Endometrial microvascular endothelial cells (primary cell): Measurements from ENCODE around the gene FAU. TPM values are rescaled to one million over a fixed set of nuclear protein-coding genes. Genes with fewer than 3 reads are reported as not detected.
"Not testable (repeated sequence)": the region's sequence is repeated elsewhere in the genome, so short reads cannot be mapped to it uniquely, and the experiment has no call there.

Source experiments
- in situ Hi-C: cut with HindIII; loops from 2 replicates; pipeline ENCODE4 v1.10.0; 2017; ENCODE audit warnings: low sequenced_read_pairs, low pct_unique_long_range_greater_than_20kb; ENCODE audit errors: inconsistent ontology term
- total RNA-seq: library from RNA; depleted of rRNA; stranded (reverse); fragments of >200 nt; gene quantifications from one replicate; pipeline ENCODE4 v1.2.3, GENCODE V29; 2015; ENCODE audit errors: inconsistent ontology term

Gene FAU
- total RNA-seq, 1 donor from 2014 or later, result 393 TPM

- in situ Hi-C loops, result no loop called here
These were observed 3.5 kb upstream of the FAU start for GRCh38 chr11:65125197-65126056.

- in situ Hi-C loops, result no loop called here
These were observed 2.7 kb upstream of the FAU start for GRCh38 chr11:65124480-65125196.

- in situ Hi-C loops, result no loop called here
These were observed 478 bp downstream of the FAU start for GRCh38 chr11:65121447-65121864.

GRCh38 chr11:65120831-65121230 lies 1.1 kb downstream of the FAU start:
- in situ Hi-C loops, result no loop called here

GRCh38 chr11:65119670-65119995 lies 2.3 kb downstream of the FAU start:
- in situ Hi-C loops, result no loop called here

GRCh38 chr11:65118891-65119669 lies 2.9 kb downstream of the FAU start:
- in situ Hi-C loops, result not testable (repeated sequence)

GRCh38 chr11:65118097-65118837 lies 3.7 kb downstream of the FAU start:
- in situ Hi-C loops, result no loop called here

GRCh38 chr11:65117206-65118096 lies 4.5 kb downstream of the FAU start, which contains the start of gene ZNHIT2:
Gene ZNHIT2, minus strand, starts transcription at chr11:65117701. Its CDS starts 48 bp downstream, at chr11:65117653.
- in situ Hi-C loops, result no loop called here

- in situ Hi-C loops, result no loop called here
These were observed 5.3 kb downstream of the FAU start for GRCh38 chr11:65116370-65117205.

- in situ Hi-C loops, result no loop called here
These were observed 6.4 kb downstream of the FAU start for GRCh38 chr11:65115361-65116082.

GRCh38 chr11:65114538-65115171 lies 7.3 kb downstream of the FAU start:
- in situ Hi-C loops, result no loop called here

- in situ Hi-C loops, result no loop called here
These were observed 8.1 kb downstream of the FAU start for GRCh38 chr11:65113839-65114238.

GRCh38 chr11:65113361-65113756 lies 8.6 kb downstream of the FAU start:
- in situ Hi-C loops, result no loop called here

- in situ Hi-C loops, result no loop called here
These were observed 9.2 kb downstream of the FAU start for GRCh38 chr11:65112546-65113360.
